ES-I3 (cell line): ENCODE measurements around the gene TICRR.
"Not testable (repeated sequence)": the region's sequence is repeated elsewhere in the genome, so short reads cannot be mapped to it uniquely, and the experiment has no call there.

Experiments used
- H3K36me3 ChIP-seq: 2 replicates; pipeline ENCODE4 v1.6.1; 2013; ENCODE audit warnings: mild to moderate bottlenecking, low read length, control low read depth, moderate library complexity; ENCODE audit not compliant: insufficient read depth
- H3K4me1 ChIP-seq: 2 replicates; pipeline ENCODE4 v1.6.1; 2013; ENCODE audit warnings: mild to moderate bottlenecking, control low read depth, low read length; ENCODE audit not compliant: insufficient read depth
- H3K9ac ChIP-seq: 2 replicates; pipeline ENCODE4 v1.6.1; 2013; ENCODE audit warnings: low read depth, mild to moderate bottlenecking, low read length, moderate library complexity
- H3K9me3 ChIP-seq: 2 replicates; pipeline ENCODE4 v1.6.1; 2013; ENCODE audit warnings: mild to moderate bottlenecking, low read length, moderate library complexity; ENCODE audit not compliant: control insufficient read depth, insufficient read depth

TICRR gene

DNA sequence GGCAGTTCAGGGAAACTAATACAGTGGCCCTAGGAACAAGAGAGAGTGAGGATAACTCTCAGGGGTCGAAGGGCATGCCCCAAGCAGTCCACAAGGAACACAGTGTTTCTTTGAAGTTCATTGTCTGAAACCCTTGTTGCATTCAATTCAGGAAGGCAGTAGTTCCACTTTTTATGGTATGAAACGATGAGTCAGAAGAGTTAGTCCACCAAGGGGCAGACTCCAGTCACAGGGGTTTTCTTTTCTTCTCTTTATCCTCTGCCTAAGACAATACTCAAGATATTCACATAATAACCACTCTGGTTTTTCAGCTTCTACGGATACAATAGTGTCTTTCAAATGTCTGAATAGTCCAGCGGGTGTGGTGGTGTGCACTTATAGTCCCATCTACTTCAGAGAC, 23.7 kb upstream of the TICRR start:
- H3K9ac ChIP-seq: no peak overlapping the region
- no peaks in the 10 kb centered on the region for H3K4me1 ChIP-seq
- H3K36me3 ChIP-seq: no peaks in the 10 kb centered on the region
- no peaks in the 10 kb centered on the region; the same call in 1 of the 2 replicates for H3K9me3 ChIP-seq

DNA sequence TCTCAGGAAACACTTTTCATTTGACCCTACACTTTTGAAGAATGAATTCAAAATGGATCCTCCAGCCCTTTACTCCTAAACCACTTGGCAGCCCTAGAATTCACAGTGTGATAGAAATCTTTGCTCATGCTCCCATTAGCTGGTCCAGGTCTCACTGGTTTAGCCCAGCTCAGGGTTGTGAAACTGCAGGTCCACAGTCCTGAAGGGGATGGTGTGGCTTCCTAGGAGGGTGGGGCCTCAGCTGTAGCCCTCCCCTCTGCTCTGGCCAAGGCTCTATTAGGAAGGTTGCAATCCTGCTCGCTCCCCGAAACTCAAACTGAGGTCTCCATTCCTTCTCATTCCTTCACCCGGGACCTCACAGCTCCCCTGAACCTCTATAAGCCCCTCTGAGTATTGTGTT, 21.6 kb upstream of the TICRR start:
- no peaks in the 10 kb centered on the region for H3K4me1 ChIP-seq
- no peaks in the 10 kb centered on the region for H3K36me3 ChIP-seq
- H3K9ac ChIP-seq: no peak overlapping the region
- no peaks in the 10 kb centered on the region; the same call in 1 of the 2 replicates for H3K9me3 ChIP-seq

DNA sequence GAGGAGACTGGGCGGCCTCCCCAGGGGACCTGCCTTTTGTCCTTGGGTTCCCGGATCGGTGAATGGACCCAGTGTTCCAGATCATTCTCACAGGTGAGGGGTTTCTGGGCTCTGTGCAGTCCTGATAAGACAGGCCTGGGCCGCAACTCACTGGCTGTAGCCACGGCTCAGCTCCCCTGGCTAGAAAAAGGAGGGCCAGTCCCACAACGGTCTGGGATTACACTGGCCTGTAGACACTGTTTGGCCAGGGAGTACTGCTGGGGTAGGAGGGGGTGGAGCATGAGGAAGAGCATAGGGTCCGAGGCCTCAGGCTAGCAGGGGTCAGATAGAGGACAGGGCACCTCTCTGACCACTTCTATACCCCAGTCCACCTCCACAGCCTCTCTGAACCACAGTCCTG, 21.0 kb upstream of the TICRR start:
- Histone ChIP-seq H3K4me1 (no peaks in the 10 kb centered on the region), H3K9ac (no peak overlapping the region), H3K9me3 (no peaks in the 10 kb centered on the region; the same call in 1 of the 2 replicates), H3K36me3 (no peaks in the 10 kb centered on the region)

DNA sequence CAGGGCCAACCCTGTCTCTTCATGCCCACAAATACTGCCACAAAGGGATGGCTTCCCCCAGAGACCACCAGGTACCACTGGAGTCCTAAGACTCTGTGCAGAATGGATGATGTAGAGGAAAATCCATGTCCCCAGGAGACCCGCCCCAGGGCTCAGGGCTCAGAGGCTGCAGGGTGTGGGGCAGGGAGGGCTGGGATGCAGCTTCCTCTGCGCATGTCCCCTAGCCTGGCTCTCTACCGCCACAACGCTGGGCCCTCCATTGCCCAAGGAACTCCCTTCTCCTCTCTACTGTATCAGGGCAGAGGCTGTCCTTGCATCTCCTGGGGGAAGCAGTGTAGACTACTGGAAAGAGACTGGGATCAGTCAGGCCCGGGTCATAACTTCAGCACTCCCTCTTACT, 19.5 kb upstream of the TICRR start:
- Histone ChIP-seq H3K9me3 (no peaks in the 10 kb centered on the region), H3K36me3 (no peaks in the 10 kb centered on the region), H3K9ac (no peak overlapping the region), H3K4me1 (no peaks in the 10 kb centered on the region)

DNA sequence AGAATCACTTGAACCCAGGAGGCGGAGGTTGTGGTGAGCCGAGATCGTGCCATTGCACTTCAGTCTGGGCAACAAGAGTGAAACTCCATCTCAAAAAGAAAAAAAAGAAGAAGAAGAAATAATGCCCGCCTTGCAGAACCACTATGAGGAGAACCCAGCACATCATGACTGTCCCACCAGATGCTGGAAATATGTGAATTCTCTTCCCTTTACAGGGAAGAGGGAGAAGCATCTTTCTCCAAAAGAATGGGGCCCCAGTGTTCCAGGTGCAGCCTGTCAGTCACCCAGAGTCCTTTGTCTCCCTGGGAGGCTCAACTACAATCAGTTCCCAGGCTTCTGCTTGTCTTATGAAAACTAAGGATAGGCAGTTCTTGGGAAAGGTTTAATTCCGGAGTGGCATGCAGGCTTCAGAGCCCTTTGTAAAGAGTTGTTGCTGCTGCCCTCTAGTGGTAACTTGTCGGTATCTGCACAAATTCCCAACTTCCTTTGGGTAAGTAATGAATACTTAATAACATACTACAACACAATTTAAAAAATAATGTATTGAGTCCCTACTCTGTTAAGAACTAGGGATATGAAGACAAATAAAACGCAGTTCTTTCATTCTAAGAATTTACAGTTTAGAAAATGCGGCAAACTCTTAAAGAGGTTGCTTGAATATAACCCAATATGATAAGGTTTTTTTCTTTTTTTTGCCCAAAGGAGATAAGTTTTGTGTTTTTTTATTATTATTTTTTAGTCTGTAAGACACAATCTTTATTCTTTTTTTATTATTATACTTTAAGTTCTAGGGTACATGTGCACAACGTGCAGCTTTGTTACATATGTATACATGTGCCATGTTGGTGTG, 18.6 kb upstream of the TICRR start:
- Histone ChIP-seq H3K9me3 (no peaks in the 10 kb centered on the region), H3K4me1 (no peaks in the 10 kb centered on the region), H3K36me3 (no peaks in the 10 kb centered on the region), H3K9ac (no peak overlapping the region; the same call in 1 of the 2 replicates)

DNA sequence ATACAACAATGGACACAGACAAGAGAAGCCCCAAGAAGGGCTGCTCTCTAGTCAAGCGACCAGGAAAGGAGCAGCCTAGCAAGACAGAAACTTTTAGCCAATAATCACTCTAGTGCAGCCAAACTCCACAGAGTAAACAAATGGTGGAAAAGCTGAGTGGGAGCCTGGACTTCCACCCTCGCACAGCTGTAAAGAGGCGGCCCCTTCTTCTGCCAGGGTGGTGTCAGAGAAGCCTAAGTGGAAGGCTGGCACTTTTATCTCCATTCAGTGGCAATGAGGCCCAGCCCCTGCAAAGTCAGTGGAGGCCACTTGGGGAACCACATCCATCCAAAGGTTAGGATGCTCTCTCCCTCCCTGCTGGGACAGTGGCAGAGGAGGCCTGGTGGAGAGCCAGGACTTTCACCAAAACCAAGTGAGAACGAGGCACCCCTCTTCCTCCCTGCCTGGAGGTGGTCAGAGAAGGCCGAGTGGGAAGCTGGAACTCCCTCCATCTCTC, 15.5 kb upstream of the TICRR start:
- H3K4me1 ChIP-seq: no peaks in the 10 kb centered on the region

DNA sequence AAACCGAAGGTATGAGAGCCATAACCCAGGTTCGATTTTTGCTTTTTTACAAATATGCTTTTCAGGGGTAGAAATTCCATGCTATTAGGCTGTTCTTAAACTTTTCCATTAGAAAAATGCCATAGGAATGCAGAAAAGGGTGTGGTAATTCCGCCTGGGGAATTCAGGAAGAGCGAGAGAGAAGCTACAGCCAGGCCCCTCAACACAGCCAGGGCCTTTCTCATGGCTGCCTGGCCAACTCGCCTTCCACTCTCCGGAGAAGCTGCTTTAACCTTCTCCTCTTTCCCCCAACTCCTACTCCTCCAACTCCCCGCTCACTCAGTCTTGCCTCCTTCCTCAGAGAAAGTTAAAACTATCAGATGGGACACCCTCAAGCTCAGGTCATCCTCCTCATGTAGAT, 9.1 kb upstream of the TICRR start:
- no peaks in the 10 kb centered on the region; the same call in 1 of the 2 replicates for H3K4me1 ChIP-seq
- no peaks in the 10 kb centered on the region for H3K9me3 ChIP-seq
- H3K36me3 ChIP-seq: no peaks in the 10 kb centered on the region
- no peak overlapping the region for H3K9ac ChIP-seq

More for the DNA sequence above, 15.5 kb upstream of the TICRR start:
- Histone ChIP-seq H3K36me3 (no peaks in the 10 kb centered on the region), H3K9me3 (no peaks in the 10 kb centered on the region), H3K9ac (no peak overlapping the region)

DNA sequence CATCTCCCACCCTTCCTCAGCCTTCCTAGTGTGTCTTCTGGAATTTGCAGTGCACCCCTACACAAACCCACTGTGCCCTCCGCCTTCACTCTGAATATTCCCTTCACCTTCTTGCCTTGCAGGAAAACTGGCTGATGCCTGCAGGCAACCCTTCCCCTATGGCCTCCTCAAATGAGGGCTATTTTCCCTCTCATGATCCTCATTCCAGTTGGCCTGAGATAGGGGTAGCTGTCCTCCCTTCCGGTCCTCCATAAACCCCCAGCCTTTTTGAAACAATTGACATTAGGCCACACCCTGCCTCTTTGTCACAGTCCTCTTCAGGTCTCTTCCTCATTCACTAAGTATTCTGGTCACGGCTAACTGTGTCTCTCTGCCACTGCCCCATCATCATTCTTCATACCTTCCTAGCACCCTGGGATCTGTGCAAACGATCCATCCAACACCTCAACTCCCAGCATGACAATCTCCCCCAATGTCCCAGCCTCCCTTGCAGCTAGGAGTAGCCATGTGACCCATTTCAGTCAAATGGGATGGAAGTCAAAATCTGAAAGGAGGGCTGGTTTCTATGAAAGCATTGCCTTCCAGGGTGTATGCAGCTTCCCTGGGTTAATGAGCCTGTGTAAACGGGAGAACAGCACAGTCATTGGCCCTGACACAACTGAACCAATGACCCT, 8.5 kb upstream of the TICRR start:
- H3K9ac ChIP-seq: no peak overlapping the region
- no peaks in the 10 kb centered on the region for H3K36me3 ChIP-seq
- H3K4me1 ChIP-seq: no peaks in the 10 kb centered on the region; the same call in 1 of the 2 replicates
- H3K9me3 ChIP-seq: no peaks in the 10 kb centered on the region

DNA sequence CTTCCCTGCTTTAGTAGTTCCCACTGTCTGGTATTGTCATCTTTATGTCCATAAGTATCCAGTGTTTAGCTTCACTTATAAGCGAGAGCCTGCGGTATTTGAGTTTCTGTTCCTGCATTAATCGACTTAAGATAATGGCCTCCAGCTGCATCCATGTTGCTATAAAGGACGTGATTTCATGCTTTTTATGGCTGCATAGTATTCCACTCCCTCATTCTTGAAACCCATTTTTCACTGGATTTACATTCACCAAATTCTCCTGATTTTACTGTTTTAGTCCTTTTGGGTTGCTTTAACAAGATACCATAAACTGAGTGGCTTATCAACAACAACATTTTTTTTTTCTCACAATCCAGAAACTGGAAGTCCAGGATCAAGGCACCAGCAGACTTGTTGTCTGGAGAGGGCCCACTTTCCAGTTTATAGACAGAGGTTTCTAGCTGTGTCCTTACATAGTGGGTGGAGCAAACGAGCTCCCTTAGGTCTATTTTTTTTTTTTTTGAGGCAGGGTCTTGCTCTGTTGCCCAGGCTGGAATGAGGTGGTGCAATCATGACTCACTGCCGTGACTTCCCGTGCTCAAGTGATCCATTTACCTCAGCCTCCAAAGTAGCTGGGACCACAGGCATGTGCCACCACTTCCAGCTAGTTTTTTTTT, 6.1 kb upstream of the TICRR start:
- Histone ChIP-seq H3K4me1 (no peaks in the 10 kb centered on the region; the same call in 1 of the 2 replicates), H3K36me3 (no peaks in the 10 kb centered on the region), H3K9ac (no peak overlapping the region), H3K9me3 (no peaks in the 10 kb centered on the region)

DNA sequence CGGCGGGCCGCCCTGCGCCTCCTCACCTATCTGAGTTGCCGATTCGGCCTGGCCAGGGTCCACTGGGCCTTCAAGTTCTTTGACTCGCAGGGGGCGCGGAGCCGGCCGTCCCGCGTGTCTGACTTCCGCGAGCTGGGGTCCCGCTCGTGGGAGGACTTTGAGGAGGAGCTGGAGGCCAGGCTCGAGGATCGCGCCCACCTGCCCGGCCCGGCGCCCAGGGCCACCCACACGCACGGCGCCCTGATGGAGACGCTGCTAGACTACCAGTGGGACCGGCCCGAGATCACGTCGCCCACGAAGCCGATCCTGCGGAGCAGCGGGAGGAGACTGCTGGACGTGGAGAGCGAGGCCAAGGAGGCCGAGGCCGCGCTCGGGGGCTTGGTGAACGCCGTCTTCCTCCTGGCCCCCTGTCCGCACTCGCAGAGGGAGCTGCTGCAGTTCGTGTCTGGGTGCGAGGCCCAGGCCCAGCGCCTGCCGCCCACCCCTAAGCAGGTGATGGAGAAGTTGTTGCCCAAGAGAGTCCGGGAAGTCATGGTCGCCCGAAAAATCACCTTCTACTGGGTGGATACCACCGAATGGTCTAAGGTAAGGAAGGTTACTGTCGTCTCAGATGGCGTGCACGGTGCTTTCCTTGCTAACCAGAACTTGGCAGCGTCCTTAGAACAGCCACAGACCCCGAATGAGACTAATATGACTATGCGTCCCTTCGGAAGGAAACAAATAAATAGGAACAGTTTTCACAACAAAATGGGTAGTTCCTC, 567 bp downstream of the TICRR start:
- peak overlapping the region; percentile 85 for H3K9ac ChIP-seq
- no peaks in the 10 kb centered on the region for H3K9me3 ChIP-seq
- peaks cover 5% of the 10 kb centered on the region; the same call in 1 of the 2 replicates for H3K4me1 ChIP-seq
- H3K36me3 ChIP-seq: peaks cover 16% of the 10 kb centered on the region

DNA sequence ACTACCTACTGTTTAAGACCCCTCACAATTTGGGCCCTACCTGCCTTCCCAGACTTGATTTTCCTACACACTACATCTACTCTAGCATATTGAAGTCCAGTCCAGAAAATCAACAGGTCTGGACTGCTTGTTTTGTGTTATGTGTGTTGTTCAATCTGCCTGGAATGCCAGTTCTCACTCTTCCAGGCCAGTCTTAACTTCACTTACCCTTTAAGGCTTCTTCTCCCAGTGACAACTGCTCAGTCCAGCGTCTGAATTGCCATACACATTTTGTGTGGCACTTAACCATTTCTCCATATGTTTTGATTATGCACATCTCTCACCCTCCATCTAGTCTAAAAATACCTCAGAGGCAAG, 1.1 kb downstream of the TICRR start:
- peaks cover 16% of the 10 kb centered on the region for H3K36me3 ChIP-seq
- H3K9ac ChIP-seq: peak overlapping the region; percentile 85
- no peaks in the 10 kb centered on the region for H3K9me3 ChIP-seq
- peaks cover 5% of the 10 kb centered on the region; the same call in 1 of the 2 replicates for H3K4me1 ChIP-seq

DNA sequence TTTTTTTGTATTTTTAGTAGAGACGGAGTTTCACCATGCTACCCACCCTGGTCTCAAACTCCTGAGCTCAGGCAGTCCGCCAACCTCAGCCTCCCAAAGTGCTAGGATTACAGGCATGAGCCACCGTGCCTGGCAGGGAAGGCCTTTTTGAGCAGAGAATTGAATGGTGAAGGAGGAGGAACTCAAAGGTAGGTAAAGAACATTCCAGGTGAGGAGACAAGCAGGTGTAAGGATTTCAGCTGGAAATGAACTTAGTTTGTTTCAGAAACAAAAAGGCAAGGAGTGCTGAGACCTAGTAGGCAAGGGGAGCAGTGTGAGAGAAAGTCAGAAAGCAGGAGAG, 2.5 kb downstream of the TICRR start:
- H3K9me3 ChIP-seq: no peaks in the 10 kb centered on the region
- H3K9ac ChIP-seq: peak overlapping the region; percentile 35; the same call in 1 of the 2 replicates
- peaks cover 20% of the 10 kb centered on the region for H3K36me3 ChIP-seq
- peaks cover 8% of the 10 kb centered on the region; the same call in 1 of the 2 replicates for H3K4me1 ChIP-seq

DNA sequence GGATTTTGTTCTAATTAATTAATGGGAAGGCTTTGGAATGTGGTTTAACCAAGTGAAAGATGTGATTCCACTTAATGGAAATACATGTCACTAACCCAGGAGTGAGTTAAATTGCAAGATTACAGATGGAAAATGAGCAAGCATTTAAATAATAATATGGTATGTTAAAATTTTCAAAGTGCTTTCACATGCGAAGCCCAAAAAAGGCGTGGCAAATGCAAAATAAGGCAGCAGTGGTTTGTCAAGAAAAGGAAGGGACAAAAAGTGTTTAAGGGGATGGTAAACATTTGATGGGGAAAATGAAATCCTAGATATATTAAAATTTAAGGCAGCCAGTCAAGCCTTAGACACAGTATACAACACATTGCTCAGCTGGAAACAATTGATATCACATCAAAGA, 2.9 kb downstream of the TICRR start:
- peak overlapping the region; percentile 35; the same call in 1 of the 2 replicates for H3K9ac ChIP-seq
- H3K36me3 ChIP-seq: peaks cover 24% of the 10 kb centered on the region
- peaks cover 8% of the 10 kb centered on the region; the same call in 1 of the 2 replicates for H3K4me1 ChIP-seq
- H3K9me3 ChIP-seq: no peaks in the 10 kb centered on the region

DNA sequence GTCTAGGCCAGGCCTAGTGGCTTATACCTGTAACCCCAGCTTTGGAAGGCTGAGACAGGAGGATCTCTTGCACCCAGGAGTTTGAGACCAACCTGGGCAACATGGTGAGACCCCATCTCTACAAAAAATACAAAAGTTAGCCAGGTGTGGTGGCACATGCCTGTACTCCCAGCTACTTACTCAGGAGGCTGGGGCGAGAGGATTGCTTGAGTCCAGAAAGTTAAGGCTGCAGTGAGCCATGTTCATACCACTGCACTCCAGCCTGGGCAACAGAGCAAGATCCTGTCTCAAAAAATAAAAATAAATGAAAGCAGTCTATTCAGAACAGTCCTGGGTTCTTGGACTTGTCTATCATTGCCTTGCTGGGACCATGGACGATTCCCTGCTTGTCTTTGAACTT, 5.5 kb downstream of the TICRR start:
- H3K36me3 ChIP-seq: peaks cover 30% of the 10 kb centered on the region
- H3K4me1 ChIP-seq, H3K9me3 ChIP-seq, H3K9ac ChIP-seq: not testable (repeated sequence)
